ENCODE data around the gene NPAS3.

DNA sequence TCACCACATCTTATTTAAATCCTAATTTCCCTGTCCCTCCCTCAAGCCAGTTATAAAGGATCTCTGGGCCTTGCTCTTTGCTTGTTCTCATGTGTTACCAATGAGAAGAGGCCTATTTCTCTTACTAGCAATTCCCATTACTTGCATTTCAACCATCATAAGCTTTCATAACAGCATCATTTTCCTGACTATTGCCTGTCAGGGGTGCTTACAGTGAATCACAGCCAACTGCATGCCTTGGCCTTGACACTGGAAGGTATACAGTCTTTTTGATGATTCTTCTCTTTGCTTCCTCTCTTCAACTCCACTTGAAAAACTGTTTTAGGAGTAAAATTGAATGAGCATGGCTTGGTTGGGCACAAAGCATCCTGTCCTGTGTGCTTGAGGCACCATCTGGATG lies 127.0 kb downstream of the NPAS3 start:
- TF ChIP-seq, protein P1, sequence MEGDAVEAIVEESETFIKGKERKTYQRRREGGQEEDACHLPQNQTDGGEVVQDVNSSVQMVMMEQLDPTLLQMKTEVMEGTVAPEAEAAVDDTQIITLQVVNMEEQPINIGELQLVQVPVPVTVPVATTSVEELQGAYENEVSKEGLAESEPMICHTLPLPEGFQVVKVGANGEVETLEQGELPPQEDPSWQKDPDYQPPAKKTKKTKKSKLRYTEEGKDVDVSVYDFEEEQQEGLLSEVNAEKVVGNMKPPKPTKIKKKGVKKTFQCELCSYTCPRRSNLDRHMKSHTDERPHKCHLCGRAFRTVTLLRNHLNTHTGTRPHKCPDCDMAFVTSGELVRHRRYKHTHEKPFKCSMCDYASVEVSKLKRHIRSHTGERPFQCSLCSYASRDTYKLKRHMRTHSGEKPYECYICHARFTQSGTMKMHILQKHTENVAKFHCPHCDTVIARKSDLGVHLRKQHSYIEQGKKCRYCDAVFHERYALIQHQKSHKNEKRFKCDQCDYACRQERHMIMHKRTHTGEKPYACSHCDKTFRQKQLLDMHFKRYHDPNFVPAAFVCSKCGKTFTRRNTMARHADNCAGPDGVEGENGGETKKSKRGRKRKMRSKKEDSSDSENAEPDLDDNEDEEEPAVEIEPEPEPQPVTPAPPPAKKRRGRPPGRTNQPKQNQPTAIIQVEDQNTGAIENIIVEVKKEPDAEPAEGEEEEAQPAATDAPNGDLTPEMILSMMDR (conservative IDR thresholded peaks at IDR 0.05; ENCODE audit: low read depth, low read length) = no peak
- TF ChIP-seq EZH2 (IDR thresholded peaks at IDR 0.05; ENCODE audit: borderline replicate concordance, low read depth, low read length, poor library complexity, severe bottlenecking) = no peak
